GM15510 (cell line): ENCODE data around the gene LCTL.

ENCODE experiments used
- POLR2A ChIP-seq: IDR thresholded peaks from 3 replicates; pipeline ENCODE4 v1.6.1; 2011; ENCODE audit warnings: borderline replicate concordance; ENCODE audit not compliant: insufficient read length; ENCODE audit errors: extremely low read depth

Gene LCTL

GRCh38 chr15:66574596-66574950 lies 8.8 kb upstream of the LCTL start:
- no peak for TF ChIP-seq POLR2A

GRCh38 chr15:66573719-66574595 lies 8.2 kb upstream of the LCTL start:
- no peak for TF ChIP-seq POLR2A

GRCh38 chr15:66573348-66573718 lies 7.5 kb upstream of the LCTL start:
- TF ChIP-seq POLR2A: no peak

- TF ChIP-seq POLR2A: no peak
These were observed 6.3 kb upstream of the LCTL start for GRCh38 chr15:66572146-66572545.

GRCh38 chr15:66570842-66571478 lies 5.2 kb upstream of the LCTL start:
- no peak for TF ChIP-seq POLR2A

- TF ChIP-seq POLR2A: no peak
These were observed 4.5 kb upstream of the LCTL start for GRCh38 chr15:66570327-66570726.

- TF ChIP-seq POLR2A: no peak
These were observed 3.8 kb upstream of the LCTL start for GRCh38 chr15:66569461-66570137.

GRCh38 chr15:66567897-66568296 lies 2.1 kb upstream of the LCTL start:
- no peak for TF ChIP-seq POLR2A

GRCh38 chr15:66566963-66567531 lies 1.2 kb upstream of the LCTL start:
- TF ChIP-seq POLR2A: no peak

GRCh38 chr15:66565141-66565641 lies 607 bp downstream of the LCTL start:
- no peak for TF ChIP-seq POLR2A

- TF ChIP-seq POLR2A: no peak
These were observed 1.4 kb downstream of the LCTL start for GRCh38 chr15:66564136-66565041.

- no peak for TF ChIP-seq POLR2A
These were observed 2.2 kb downstream of the LCTL start for GRCh38 chr15:66563566-66564110.

GRCh38 chr15:66563126-66563525 lies 2.7 kb downstream of the LCTL start:
- no peak for TF ChIP-seq POLR2A

- TF ChIP-seq POLR2A: no peak
These were observed 4.8 kb downstream of the LCTL start for GRCh38 chr15:66560856-66561525.

GRCh38 chr15:66558271-66558670 lies 7.5 kb downstream of the LCTL start:
- TF ChIP-seq POLR2A: no peak
